ENCODE data around the gene RBM33. TPM values are rescaled to one million over a fixed set of nuclear protein-coding genes. Genes with fewer than 3 reads are reported as not detected.

RBM33 gene
- total and polyA plus RNA-seq, 2 of the 8 experiments (the other 6 are each of a cell fraction or from before 2014, with no cell fraction given) = 16.5 to 64.6 TPM

DNA sequence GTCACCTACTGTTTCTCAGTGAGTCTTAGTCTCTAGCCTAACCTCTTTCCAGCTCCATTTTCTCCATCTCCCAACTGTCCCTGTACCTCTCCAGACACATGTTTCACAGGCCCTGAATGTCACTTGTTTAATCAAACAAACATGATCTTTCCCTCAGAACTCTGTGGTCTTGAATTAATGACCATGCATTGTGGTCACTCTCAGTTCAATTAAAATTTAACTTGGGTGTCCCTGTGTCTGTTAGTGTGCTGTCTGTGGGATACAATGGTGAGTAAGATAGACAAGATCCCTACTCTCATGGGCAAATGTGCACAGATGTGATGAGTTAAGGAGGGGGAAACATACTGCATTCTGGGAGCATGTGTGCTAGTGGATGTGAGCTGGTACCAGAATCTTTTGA lies 65.0 kb downstream of the RBM33 start:
- no peak overlapping the region for H2BK5ac ChIP-seq (ENCODE audit: low read depth, low read length)
- no peak overlapping the region for H2BK15ac ChIP-seq (ENCODE audit: low read length)
- H2AFZ ChIP-seq (ENCODE audit: low read length) = no peak overlapping the region
- H2BK20ac ChIP-seq (ENCODE audit: low read length) = no peak overlapping the region
- no peaks in the 10 kb centered on the region; a peak in 1 of 7 replicates for H3K4me1 ChIP-seq (replicated peaks in 1 of 4; ENCODE audit: control insufficient read depth in 3 of 4, insufficient read depth in 4 of 4, low read length in 3 of 4)
- H3K4me2 ChIP-seq (ENCODE audit: insufficient read depth in 1 of 2, low read depth in 2 of 2, low read length in 2 of 2) = no peak overlapping the region
- no peak overlapping the region for H3K4ac ChIP-seq (replicated peaks; ENCODE audit: insufficient read length, low read depth, low read length)
- H3K27ac ChIP-seq (ENCODE audit: low read depth, low read length) = no peak overlapping the region
- H2BK12ac ChIP-seq (ENCODE audit: low read depth, low read length) = no peak overlapping the region
- no peak overlapping the region for H4K5ac ChIP-seq (ENCODE audit: insufficient read length, low read depth, low read length)
- no peak overlapping the region for H2BK120ac ChIP-seq (replicated peaks; ENCODE audit: low read depth, low read length)
- H4K91ac ChIP-seq (replicated peaks; ENCODE audit: insufficient read length, low read length) = no peak overlapping the region
- no peak overlapping the region for H3K9ac ChIP-seq (replicated peaks in 1 of 4; ENCODE audit: extremely low read depth in 1 of 4, low read depth in 3 of 4, low read length in 3 of 4)
- H3K36me3 ChIP-seq (ENCODE audit: control insufficient read depth in 2 of 4, insufficient read depth in 4 of 4, low read length in 3 of 4) = peaks cover 3 to 36% (median 17%) of the 10 kb centered on the region in 4 experiments
- ChIA-PET CTCF (ENCODE audit: partially characterized antibody) (interaction anchor here (0.8 to 1.7 kb wide), 3 partner anchors 8 to 111 kb away, joined by 4 to 5 read pairs (median 5); no protein-coding TSS in a partner anchor), POLR2A (ENCODE audit: partially characterized antibody) (interaction anchor here (1.1 kb wide), 1 partner anchor 10 kb away, joined by 3 read pairs; no protein-coding TSS in a partner anchor)
- DNase-seq (ENCODE audit: low read depth in 1 of 2, low spot score in 2 of 2) = no peak
- H3K14ac ChIP-seq (ENCODE audit: insufficient read length) = no peak overlapping the region
- peaks cover 10% of the 10 kb centered on the region for H3K79me1 ChIP-seq (ENCODE audit: low read depth, low read length)
- H4K20me1 ChIP-seq (replicated peaks in 1 of 2; ENCODE audit: control insufficient read depth in 1 of 2, insufficient read depth in 2 of 2, low read length in 2 of 2) = peaks cover 12 to 17% of the 10 kb centered on the region in 2 experiments
- no peaks in the 10 kb centered on the region for H3K23me2 ChIP-seq (ENCODE audit: low read depth, low read length)
- no peak overlapping the region for H3K4me3 ChIP-seq (ENCODE audit: extremely low read depth in 1 of 4, insufficient read depth in 2 of 4, low read depth in 3 of 4, low read length in 4 of 4)
- no peak overlapping the region for H3K23ac ChIP-seq (ENCODE audit: insufficient read length)
- H4K8ac ChIP-seq (ENCODE audit: extremely low read depth, insufficient read depth, low read length) = no peak overlapping the region
- H3K56ac ChIP-seq (replicated peaks; ENCODE audit: insufficient read length, low read depth, low read length) = no peak overlapping the region
- no peak for FAIRE-seq
- H2AK5ac ChIP-seq (ENCODE audit: low read depth, low read length) = no peak overlapping the region
- H3K27me3 ChIP-seq (replicated peaks in 1 of 4; ENCODE audit: control insufficient read depth in 3 of 4, extremely low read depth in 1 of 4, insufficient read depth in 3 of 4, low read length in 3 of 4) = no peaks in the 10 kb centered on the region
- H3K79me2 ChIP-seq (ENCODE audit: control insufficient read depth in 1 of 2, insufficient read depth in 2 of 2, low read length in 2 of 2) = peaks cover 0 to 38% of the 10 kb centered on the region in 2 experiments; a peak in 2 of 4 replicates
- no peak overlapping the region for H3K18ac ChIP-seq (ENCODE audit: extremely low read depth, low read length)
- no peaks in the 10 kb centered on the region for H3K9me3 ChIP-seq (ENCODE audit: insufficient read depth in 2 of 2, low read depth in 1 of 2, low read length in 1 of 2)
- TF ChIP-seq, protein P1, sequence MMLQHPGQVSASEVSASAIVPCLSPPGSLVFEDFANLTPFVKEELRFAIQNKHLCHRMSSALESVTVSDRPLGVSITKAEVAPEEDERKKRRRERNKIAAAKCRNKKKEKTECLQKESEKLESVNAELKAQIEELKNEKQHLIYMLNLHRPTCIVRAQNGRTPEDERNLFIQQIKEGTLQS (IDR thresholded peaks at IDR 0.05; ENCODE audit: insufficient read depth, low read depth, low read length) = no peak
- no peak for TF ChIP-seq EP300 (IDR thresholded peaks at IDR 0.05; ENCODE audit: borderline replicate concordance in 1 of 2, low read depth in 2 of 2, low read length in 2 of 2)
- TF ChIP-seq SUZ12 (IDR thresholded peaks at IDR 0.05; ENCODE audit: low read length) = no peak
- TF ChIP-seq POLR2AphosphoS5 (IDR thresholded peaks at IDR 0.05; ENCODE audit: low read depth, low read length) = no peak
- no peak for TF ChIP-seq CBX5 (IDR thresholded peaks at IDR 0.05; ENCODE audit: low read depth, low read length)
- no peak for TF ChIP-seq KDM1A (IDR thresholded peaks at IDR 0.05; ENCODE audit: borderline replicate concordance, low read length)
- TF ChIP-seq GTF2F1 (IDR thresholded peaks at IDR 0.05; ENCODE audit: borderline replicate concordance, low read depth, low read length) = no peak
- no peak for TF ChIP-seq PHF8 (conservative IDR thresholded peaks at IDR 0.05; ENCODE audit: low read depth, low read length)
- no peak for TF ChIP-seq TCF12 (IDR thresholded peaks at IDR 0.05; ENCODE audit: low read depth, low read length)
- no peak for TF ChIP-seq BCL11A (IDR thresholded peaks at IDR 0.05; ENCODE audit: low read depth in 2 of 2, low read length in 2 of 2)
- no peak for TF ChIP-seq RXRA (IDR thresholded peaks at IDR 0.05; ENCODE audit: insufficient read depth, low read depth, low read length)
- TF ChIP-seq SIN3A (conservative IDR thresholded peaks at IDR 0.05 in 1 of 2, IDR thresholded peaks at IDR 0.05 in 1 of 2; ENCODE audit: low read depth in 1 of 2, low read length in 2 of 2) = no peak
- TF ChIP-seq CBX8 (IDR thresholded peaks at IDR 0.05; ENCODE audit: borderline replicate concordance, low read depth, low read length) = no peak
- no peak for TF ChIP-seq EZH2 (IDR thresholded peaks at IDR 0.05; ENCODE audit: low read depth, low read length, severe bottlenecking)
